ENCODE results near the gene DUSP7.

GRCh38 chr3:52053307-52054304, 2.8 kb downstream of the DUSP7 start:
- TF ChIP-seq CTCF (tag by site-specific recombination; IDR thresholded peaks at IDR 0.05) (no peak), ZNF501 (tag by site-specific recombination; IDR thresholded peaks at IDR 0.05) (no peak), ZNF473 (tag by site-specific recombination; IDR thresholded peaks at IDR 0.05) (no peak), ZSCAN30 (tag by site-specific recombination; IDR thresholded peaks at IDR 0.05) (no peak), ZBTB1 (tag by site-specific recombination; IDR thresholded peaks at IDR 0.05) (no peak), GLI2 (tag by site-specific recombination; IDR thresholded peaks at IDR 0.05; ENCODE audit: borderline replicate concordance, low read depth) (no peak), ZNF133 (tag by site-specific recombination; IDR thresholded peaks at IDR 0.05) (no peak), ZNF280D (tag by site-specific recombination; IDR thresholded peaks at IDR 0.05) (no peak), ZNF747 (tag by site-specific recombination; IDR thresholded peaks at IDR 0.05) (no peak), ZNF629 (tag by site-specific recombination; IDR thresholded peaks at IDR 0.05) (no peak)

Measured in HEK293 (cell line).